Subcutaneous abdominal adipose tissue (tissue), 5 donors: Measurements from ENCODE around the gene SUMO4.

ENCODE experiments used
- H3K27ac ChIP-seq: one replicate; pipeline ENCODE4 v1.7.0; 2013; ENCODE audit warnings: low read depth, mild to moderate bottlenecking, inconsistent platforms, low read length, moderate library complexity
- H3K27me3 ChIP-seq, 5 donors: one replicate each; pipeline ENCODE4 v1.7.0; 2013; ENCODE audit warnings: low read length in 5 of 5, inconsistent platforms in 1 of 5; ENCODE audit not compliant: control insufficient read depth in 5 of 5, insufficient read depth in 4 of 5
- H3K36me3 ChIP-seq, 5 donors: one replicate each; pipeline ENCODE4 v1.7.0; 2013; ENCODE audit warnings: low read length in 5 of 5; ENCODE audit not compliant: control insufficient read depth in 5 of 5, insufficient read depth in 5 of 5
- H3K4me1 ChIP-seq, 5 donors: one replicate each; pipeline ENCODE4 v1.7.0; 2013; ENCODE audit warnings: low read length in 5 of 5, mild to moderate bottlenecking in 3 of 5, moderate library complexity in 1 of 5; ENCODE audit not compliant: control insufficient read depth in 5 of 5, insufficient read depth in 5 of 5
- H3K4me3 ChIP-seq, 5 donors: one replicate each; pipeline ENCODE4 v1.7.0; 2013; ENCODE audit warnings: low read length in 5 of 5, low read depth in 1 of 5
- H3K9ac ChIP-seq, 5 donors: one replicate each; pipeline ENCODE4 v1.7.0; 2013; ENCODE audit warnings: low read length in 5 of 5, mild to moderate bottlenecking in 4 of 5, moderate library complexity in 3 of 5
- H3K9me3 ChIP-seq, 5 donors: one replicate each; pipeline ENCODE4 v1.7.0; 2013; ENCODE audit warnings: low read length in 5 of 5; ENCODE audit not compliant: control insufficient read depth in 5 of 5
- donor health status: healthy.
- donor health status: healthy.
- donor health status: healthy.
- donor health status: healthy.
- donor health status: healthy.

SUMO4 gene

DNA sequence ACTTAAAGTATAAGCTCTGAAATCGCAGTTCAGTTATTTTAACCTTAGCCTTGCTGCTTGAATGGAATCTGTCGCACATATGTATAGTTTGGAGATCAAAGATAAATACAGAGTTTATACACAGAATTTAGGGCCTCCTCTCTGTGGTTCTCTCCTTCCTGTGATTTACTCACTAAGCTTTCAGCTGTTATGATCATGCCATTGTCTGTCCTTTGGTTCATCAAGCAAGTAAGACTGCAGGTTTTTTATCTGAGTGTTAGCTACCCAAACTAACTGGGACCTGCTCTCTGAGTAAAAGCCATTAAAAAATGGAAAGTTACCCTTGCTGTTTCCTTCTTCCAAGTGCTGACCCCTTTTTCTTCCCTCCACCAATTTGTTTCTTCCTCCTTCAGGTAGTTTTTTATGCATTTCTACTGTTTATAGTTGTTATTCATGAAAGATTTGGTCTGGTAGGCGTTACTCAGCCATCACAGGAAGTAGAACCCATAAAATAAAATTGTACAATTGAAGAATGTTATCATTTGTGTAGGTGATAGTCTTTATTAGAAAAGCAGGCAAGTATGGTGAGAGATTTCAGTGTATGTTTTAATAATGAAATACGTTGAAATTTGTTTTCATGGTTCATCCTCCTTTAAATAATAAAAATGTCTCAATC, 33.7 kb upstream of the SUMO4 start:
- Histone ChIP-seq H3K4me1 (peaks cover 0 to 3% (median 0%) of the 10 kb centered on the region in 5 donors), H3K9ac (no peak overlapping the region), H3K27me3 (no peaks in the 10 kb centered on the region), H3K4me3 (no peak overlapping the region), H3K9me3 (no peaks in the 10 kb centered on the region), H3K36me3 (no peaks in the 10 kb centered on the region), H3K27ac (no peak overlapping the region)

DNA sequence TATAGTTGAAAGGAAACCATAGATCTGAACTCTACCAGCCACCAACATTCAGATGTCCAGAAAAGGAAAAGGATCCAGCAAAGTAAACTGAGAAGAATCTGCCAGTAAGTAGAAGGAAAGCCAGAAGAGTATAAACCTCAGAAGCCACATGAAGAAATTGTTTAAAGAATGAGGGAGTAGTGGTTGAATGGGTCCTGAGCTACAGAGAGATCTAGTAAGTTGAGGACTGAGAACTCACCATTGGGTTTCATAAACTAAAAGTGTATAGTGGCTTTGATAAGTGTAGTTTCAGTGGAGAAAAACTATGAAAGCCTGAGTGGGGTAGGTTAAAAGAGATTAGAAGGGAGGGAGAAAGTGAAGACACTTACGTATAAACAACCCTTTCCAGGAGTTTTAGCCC, 32.0 kb upstream of the SUMO4 start:
- Histone ChIP-seq H3K4me3 (no peak overlapping the region), H3K27ac (no peak overlapping the region), H3K9ac (no peak overlapping the region), H3K36me3 (no peaks in the 10 kb centered on the region), H3K4me1 (no peaks in the 10 kb centered on the region), H3K27me3 (no peaks in the 10 kb centered on the region), H3K9me3 (no peaks in the 10 kb centered on the region)

DNA sequence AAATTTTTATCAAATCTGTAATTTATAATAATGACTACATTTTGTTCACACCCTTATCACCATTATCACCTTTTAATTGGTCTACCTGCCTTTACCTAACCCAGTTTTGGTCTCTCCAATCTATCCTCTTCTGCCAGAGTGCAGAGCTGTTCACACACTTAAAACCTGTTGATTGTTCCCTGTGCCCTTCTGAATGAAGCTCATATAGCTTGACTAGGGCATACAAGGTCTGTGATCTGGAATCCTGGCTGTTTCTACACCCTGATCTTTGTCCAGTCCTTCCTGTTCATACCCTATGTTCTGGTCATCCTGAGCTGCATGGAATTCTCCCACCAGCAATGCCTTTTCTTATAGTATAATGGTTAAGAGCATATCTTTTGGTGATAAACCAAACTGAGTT, 28.9 kb upstream of the SUMO4 start:
- H3K4me3 ChIP-seq = no peak overlapping the region
- no peaks in the 10 kb centered on the region for H3K4me1 ChIP-seq
- H3K9me3 ChIP-seq = no peaks in the 10 kb centered on the region
- no peaks in the 10 kb centered on the region for H3K27me3 ChIP-seq
- H3K27ac ChIP-seq = no peak overlapping the region
- peaks cover 0 to 7% (median 0%) of the 10 kb centered on the region in 5 donors for H3K36me3 ChIP-seq
- no peak overlapping the region for H3K9ac ChIP-seq

DNA sequence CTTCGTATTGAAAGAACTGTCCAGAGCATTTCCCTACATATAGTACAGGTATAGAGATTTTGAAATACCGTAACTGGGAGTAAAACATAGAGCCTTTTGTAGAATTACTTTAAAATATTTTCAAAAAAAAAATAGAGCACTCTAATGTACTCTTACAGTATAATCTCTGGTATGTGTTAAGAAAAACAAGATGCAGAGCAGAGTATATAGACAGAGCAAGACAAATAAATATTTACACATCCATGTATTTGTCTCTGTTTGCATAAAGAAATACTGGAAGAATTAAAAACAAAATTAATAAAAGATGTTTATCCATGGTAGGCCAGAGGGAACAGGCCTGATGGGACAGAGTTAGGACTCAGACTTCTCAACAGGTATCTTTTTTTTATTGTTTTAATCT, 28.0 kb upstream of the SUMO4 start:
- no peaks in the 10 kb centered on the region for H3K4me1 ChIP-seq
- no peak overlapping the region for H3K9ac ChIP-seq
- H3K36me3 ChIP-seq = peaks cover 0 to 7% (median 0%) of the 10 kb centered on the region in 5 donors
- H3K27ac ChIP-seq = no peak overlapping the region
- no peaks in the 10 kb centered on the region for H3K9me3 ChIP-seq
- H3K4me3 ChIP-seq = no peak overlapping the region
- no peaks in the 10 kb centered on the region for H3K27me3 ChIP-seq

DNA sequence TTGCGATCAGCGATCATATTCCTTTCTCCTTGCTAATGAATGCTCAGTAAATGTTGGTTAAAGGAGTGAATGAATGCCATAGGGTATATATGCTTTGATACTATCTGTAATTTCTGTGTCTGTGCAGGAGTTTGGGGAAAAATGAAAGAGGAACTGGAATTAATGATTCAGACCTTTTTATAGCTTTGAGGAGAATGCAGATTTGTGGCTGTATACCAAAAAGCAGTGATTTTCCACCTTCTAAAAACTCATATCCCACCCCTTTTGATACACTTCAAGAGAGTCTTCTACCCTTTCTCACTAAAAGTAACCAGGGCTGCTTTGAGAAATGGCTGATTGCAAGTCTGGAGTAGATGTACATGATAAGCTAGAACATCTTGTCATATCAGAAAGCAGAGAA, 26.6 kb upstream of the SUMO4 start:
- Histone ChIP-seq H3K27ac (no peak overlapping the region), H3K27me3 (no peaks in the 10 kb centered on the region), H3K4me3 (no peak overlapping the region), H3K4me1 (no peaks in the 10 kb centered on the region), H3K9ac (no peak overlapping the region), H3K36me3 (peaks cover 5 to 13% (median 7%) of the 10 kb centered on the region in 5 donors), H3K9me3 (no peaks in the 10 kb centered on the region)

DNA sequence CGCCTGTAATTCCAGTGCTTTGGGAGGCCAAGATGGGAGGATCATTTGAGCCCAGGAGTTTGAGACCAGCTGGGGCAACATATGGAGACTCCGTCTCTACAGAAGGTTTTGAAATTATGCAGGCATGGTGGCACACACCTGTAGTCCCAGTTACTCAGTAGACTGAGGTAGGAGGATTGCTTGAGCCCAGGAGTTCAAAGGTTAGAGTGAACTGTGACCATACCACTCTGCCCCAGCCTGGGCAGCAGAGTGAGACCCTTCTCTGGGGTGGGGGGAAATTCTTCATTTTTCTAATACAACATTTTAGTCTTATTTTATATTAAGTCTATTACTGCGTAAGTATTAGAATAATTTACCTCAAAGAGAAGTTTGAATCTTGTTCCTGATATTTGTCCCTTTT, 20.1 kb upstream of the SUMO4 start:
- H3K27ac ChIP-seq = no peak overlapping the region
- H3K4me3 ChIP-seq = no peak overlapping the region
- H3K9ac ChIP-seq = no peak overlapping the region
- H3K4me1 ChIP-seq = peaks cover 0 to 4% (median 0%) of the 10 kb centered on the region in 5 donors
- H3K9me3 ChIP-seq = no peaks in the 10 kb centered on the region
- no peaks in the 10 kb centered on the region for H3K27me3 ChIP-seq
- peaks cover 15 to 35% (median 28%) of the 10 kb centered on the region in 5 donors for H3K36me3 ChIP-seq

GRCh38 chr6:149380523-149380922, 19.5 kb upstream of the SUMO4 start:
- peaks cover 15 to 35% (median 28%) of the 10 kb centered on the region in 5 donors for H3K36me3 ChIP-seq
- no peak overlapping the region for H3K4me3 ChIP-seq
- no peaks in the 10 kb centered on the region for H3K9me3 ChIP-seq
- H3K27ac ChIP-seq = no peak overlapping the region
- peaks cover 0 to 4% (median 0%) of the 10 kb centered on the region in 5 donors for H3K4me1 ChIP-seq
- no peaks in the 10 kb centered on the region for H3K27me3 ChIP-seq
- H3K9ac ChIP-seq = no peak overlapping the region

DNA sequence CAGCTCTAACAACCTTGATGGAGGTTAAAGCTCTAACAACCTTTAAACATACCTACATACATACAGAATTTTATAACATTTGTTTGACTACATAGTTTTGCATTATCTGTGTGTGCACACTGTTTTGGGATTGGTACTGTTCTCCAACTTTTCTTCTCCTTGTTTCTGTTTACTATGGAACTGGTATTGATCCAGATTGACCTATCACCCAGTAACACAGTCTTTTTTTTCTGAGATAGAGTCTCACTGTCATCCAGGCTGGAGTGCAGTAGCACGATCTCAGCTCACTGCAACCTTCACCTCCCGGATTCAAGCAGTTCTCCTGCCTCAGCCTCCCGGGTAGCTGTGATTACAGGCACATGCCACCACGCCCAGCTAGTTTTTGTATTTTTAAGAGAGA, 16.7 kb upstream of the SUMO4 start:
- Histone ChIP-seq H3K9ac (no peak overlapping the region), H3K27ac (no peak overlapping the region), H3K4me1 (peaks cover 0 to 8% (median 0%) of the 10 kb centered on the region in 5 donors), H3K27me3 (no peaks in the 10 kb centered on the region), H3K36me3 (peaks cover 11 to 34% (median 23%) of the 10 kb centered on the region in 5 donors), H3K9me3 (no peaks in the 10 kb centered on the region), H3K4me3 (no peak overlapping the region)

GRCh38 chr6:149384464-149384863, 15.6 kb upstream of the SUMO4 start:
- no peaks in the 10 kb centered on the region for H3K27me3 ChIP-seq
- H3K4me3 ChIP-seq = no peak overlapping the region
- H3K9me3 ChIP-seq = no peaks in the 10 kb centered on the region
- H3K4me1 ChIP-seq = peaks cover 0 to 8% (median 0%) of the 10 kb centered on the region in 5 donors
- H3K9ac ChIP-seq = no peak overlapping the region
- peaks cover 8 to 23% (median 12%) of the 10 kb centered on the region in 5 donors for H3K36me3 ChIP-seq
- H3K27ac ChIP-seq = no peak overlapping the region

DNA sequence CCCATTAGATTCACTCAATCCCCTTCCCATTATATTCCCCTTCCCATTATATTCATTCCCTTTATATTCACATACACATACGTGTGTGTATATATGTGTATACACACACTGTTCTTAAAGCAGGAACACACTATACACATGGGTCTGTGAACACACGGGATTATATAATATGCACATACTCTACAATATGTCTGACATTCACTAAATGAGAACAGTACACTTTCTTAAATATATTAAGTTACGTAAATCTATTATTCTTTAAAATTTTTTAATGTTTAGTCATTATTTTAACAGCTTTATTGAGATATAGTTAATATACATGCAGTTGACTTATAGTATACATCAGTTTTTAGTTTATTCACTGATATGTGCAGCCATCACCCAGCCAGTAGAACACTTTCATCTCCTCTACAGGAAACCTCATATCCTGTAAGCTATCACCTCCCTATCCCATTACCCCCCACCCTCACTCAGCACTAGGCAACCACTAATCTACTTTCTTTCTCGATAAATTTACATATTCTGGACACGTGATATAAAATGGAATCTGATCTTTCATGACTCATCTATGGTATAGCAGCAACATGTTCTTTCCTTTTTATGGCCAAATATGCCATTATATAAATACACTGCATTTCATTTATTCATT, 13.9 kb upstream of the SUMO4 start:
- Histone ChIP-seq H3K9ac (no peak overlapping the region), H3K27ac (no peak overlapping the region), H3K4me3 (no peak overlapping the region), H3K27me3 (no peaks in the 10 kb centered on the region), H3K4me1 (peaks cover 0 to 8% (median 0%) of the 10 kb centered on the region in 5 donors), H3K36me3 (peaks cover 6 to 15% (median 12%) of the 10 kb centered on the region in 5 donors), H3K9me3 (no peaks in the 10 kb centered on the region)
